Liver (tissue), 3 donors: Measurements from ENCODE around the gene NSDHL.

ENCODE experiments used
- FOXA1 ChIP-seq: IDR thresholded peaks from 2 replicates; pipeline ENCODE4 v1.6.1; 2016; ENCODE audit warnings: antibody characterized with exemption
- FOXA2 ChIP-seq: IDR thresholded peaks from 2 replicates; pipeline ENCODE4 v1.6.1; 2016; ENCODE audit warnings: antibody characterized with exemption
- GABPA ChIP-seq, 2 donors: IDR thresholded peaks in 1 of 2; conservative IDR thresholded peaks in 1 of 2; 2 replicates each; pipeline ENCODE4 v1.6.1; 2016; ENCODE audit warnings: antibody characterized with exemption in 2 of 2, mild to moderate bottlenecking in 1 of 2, moderate library complexity in 1 of 2
- RXRA ChIP-seq, 2 donors: IDR thresholded peaks; 2 replicates each; pipeline ENCODE4 v1.6.1; 2017 to 2018; ENCODE audit warnings: antibody characterized with exemption in 2 of 2, mild to moderate bottlenecking in 1 of 2
- TAF1 ChIP-seq: conservative IDR thresholded peaks from 2 replicates; pipeline ENCODE4 v1.6.1; 2016; ENCODE audit warnings: antibody characterized with exemption, mild to moderate bottlenecking
- YY1 ChIP-seq: IDR thresholded peaks from 2 replicates; pipeline ENCODE4 v1.6.1; 2016; ENCODE audit warnings: antibody characterized with exemption, mild to moderate bottlenecking
- TF ChIP-seq, protein P1 (sequence below): fragments of 150-350 bp; IDR thresholded peaks from 2 replicates; pipeline ENCODE4 v1.5.1; 2017; ENCODE audit warnings: improper control_type of control experiment, low read depth, low read length; ENCODE audit not compliant: missing input control
- TF ChIP-seq, protein P2 (sequence below): IDR thresholded peaks from 2 replicates; pipeline ENCODE4 v1.6.1; 2016; ENCODE audit warnings: antibody characterized with exemption, mild to moderate bottlenecking
- TF ChIP-seq, protein P3 (sequence below): IDR thresholded peaks from 2 replicates; pipeline ENCODE4 v1.6.1; 2016; ENCODE audit warnings: antibody characterized with exemption
- TF ChIP-seq, protein P4 (sequence below): IDR thresholded peaks from 2 replicates; pipeline ENCODE4 v1.6.1; 2016; ENCODE audit warnings: antibody characterized with exemption
- donor health status: healthy.
- donor health status: healthy.

DNA sequence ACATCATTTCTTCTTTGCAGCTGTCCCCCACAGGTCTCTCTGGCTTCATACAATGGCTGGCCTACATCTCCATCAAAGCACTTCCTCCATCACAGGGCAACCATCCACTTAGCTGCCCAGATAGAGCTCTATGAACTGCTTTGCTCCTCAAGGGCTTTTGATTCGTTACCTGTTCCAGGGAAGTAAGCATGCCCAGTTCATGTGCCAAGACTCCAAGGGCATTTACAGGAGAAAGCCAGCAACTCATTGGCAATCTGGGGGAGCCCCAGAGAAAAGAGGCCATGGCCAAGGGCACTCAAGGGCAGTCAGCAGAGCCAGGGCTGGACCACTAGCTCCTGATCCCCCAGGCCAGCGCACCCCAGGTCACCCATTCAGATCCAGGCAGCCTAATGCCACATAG, 42.5 kb downstream of the NSDHL start:
- TF ChIP-seq, protein P1, sequence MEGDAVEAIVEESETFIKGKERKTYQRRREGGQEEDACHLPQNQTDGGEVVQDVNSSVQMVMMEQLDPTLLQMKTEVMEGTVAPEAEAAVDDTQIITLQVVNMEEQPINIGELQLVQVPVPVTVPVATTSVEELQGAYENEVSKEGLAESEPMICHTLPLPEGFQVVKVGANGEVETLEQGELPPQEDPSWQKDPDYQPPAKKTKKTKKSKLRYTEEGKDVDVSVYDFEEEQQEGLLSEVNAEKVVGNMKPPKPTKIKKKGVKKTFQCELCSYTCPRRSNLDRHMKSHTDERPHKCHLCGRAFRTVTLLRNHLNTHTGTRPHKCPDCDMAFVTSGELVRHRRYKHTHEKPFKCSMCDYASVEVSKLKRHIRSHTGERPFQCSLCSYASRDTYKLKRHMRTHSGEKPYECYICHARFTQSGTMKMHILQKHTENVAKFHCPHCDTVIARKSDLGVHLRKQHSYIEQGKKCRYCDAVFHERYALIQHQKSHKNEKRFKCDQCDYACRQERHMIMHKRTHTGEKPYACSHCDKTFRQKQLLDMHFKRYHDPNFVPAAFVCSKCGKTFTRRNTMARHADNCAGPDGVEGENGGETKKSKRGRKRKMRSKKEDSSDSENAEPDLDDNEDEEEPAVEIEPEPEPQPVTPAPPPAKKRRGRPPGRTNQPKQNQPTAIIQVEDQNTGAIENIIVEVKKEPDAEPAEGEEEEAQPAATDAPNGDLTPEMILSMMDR: no peak
- TF ChIP-seq, protein P2, sequence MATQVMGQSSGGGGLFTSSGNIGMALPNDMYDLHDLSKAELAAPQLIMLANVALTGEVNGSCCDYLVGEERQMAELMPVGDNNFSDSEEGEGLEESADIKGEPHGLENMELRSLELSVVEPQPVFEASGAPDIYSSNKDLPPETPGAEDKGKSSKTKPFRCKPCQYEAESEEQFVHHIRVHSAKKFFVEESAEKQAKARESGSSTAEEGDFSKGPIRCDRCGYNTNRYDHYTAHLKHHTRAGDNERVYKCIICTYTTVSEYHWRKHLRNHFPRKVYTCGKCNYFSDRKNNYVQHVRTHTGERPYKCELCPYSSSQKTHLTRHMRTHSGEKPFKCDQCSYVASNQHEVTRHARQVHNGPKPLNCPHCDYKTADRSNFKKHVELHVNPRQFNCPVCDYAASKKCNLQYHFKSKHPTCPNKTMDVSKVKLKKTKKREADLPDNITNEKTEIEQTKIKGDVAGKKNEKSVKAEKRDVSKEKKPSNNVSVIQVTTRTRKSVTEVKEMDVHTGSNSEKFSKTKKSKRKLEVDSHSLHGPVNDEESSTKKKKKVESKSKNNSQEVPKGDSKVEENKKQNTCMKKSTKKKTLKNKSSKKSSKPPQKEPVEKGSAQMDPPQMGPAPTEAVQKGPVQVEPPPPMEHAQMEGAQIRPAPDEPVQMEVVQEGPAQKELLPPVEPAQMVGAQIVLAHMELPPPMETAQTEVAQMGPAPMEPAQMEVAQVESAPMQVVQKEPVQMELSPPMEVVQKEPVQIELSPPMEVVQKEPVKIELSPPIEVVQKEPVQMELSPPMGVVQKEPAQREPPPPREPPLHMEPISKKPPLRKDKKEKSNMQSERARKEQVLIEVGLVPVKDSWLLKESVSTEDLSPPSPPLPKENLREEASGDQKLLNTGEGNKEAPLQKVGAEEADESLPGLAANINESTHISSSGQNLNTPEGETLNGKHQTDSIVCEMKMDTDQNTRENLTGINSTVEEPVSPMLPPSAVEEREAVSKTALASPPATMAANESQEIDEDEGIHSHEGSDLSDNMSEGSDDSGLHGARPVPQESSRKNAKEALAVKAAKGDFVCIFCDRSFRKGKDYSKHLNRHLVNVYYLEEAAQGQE: no peak
- TF ChIP-seq GABPA (IDR thresholded peaks at IDR 0.05 in 1 of 2, conservative IDR thresholded peaks at IDR 0.05 in 1 of 2) (no peak), FOXA2 (no peak), FOXA1 (no peak), RXRA (IDR thresholded peaks at IDR 0.05) (no peak), YY1 (no peak), TAF1 (no peak)
- TF ChIP-seq, protein P3, sequence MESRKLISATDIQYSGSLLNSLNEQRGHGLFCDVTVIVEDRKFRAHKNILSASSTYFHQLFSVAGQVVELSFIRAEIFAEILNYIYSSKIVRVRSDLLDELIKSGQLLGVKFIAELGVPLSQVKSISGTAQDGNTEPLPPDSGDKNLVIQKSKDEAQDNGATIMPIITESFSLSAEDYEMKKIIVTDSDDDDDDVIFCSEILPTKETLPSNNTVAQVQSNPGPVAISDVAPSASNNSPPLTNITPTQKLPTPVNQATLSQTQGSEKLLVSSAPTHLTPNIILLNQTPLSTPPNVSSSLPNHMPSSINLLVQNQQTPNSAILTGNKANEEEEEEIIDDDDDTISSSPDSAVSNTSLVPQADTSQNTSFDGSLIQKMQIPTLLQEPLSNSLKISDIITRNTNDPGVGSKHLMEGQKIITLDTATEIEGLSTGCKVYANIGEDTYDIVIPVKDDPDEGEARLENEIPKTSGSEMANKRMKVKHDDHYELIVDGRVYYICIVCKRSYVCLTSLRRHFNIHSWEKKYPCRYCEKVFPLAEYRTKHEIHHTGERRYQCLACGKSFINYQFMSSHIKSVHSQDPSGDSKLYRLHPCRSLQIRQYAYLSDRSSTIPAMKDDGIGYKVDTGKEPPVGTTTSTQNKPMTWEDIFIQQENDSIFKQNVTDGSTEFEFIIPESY: no peak
- TF ChIP-seq, protein P4, sequence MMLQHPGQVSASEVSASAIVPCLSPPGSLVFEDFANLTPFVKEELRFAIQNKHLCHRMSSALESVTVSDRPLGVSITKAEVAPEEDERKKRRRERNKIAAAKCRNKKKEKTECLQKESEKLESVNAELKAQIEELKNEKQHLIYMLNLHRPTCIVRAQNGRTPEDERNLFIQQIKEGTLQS: no peak
